OCI-LY7 (cell line): ENCODE data around the gene ADGRL4.

Source experiments
- CTCF ChIP-seq: fragments of 200-600 bp; sonication (generic); conservative IDR thresholded peaks from 2 replicates; pipeline ENCODE4 v1.5.1; 2014; ENCODE audit warnings: mild to moderate bottlenecking, antibody characterized with exemption, low read length, moderate library complexity, mixed read lengths
- EZH2phosphoT487 ChIP-seq: fragments of 200-600 bp; sonication (generic); IDR thresholded peaks from 2 replicates; pipeline ENCODE4 v1.6.1; 2018; ENCODE audit warnings: low read depth, borderline replicate concordance, mild to moderate bottlenecking, mixed run types, antibody characterized with exemption, low read length, moderate library complexity, mixed read lengths

- no peak for TF ChIP-seq CTCF
- TF ChIP-seq EZH2phosphoT487 = no peak
Measured at GRCh38 chr1:78843111-78843510, 163.4 kb downstream of the ADGRL4 start.
